HG03159 (cell line): ENCODE results near the gene GUSB.
"Not testable (repeated sequence)": the region's sequence is repeated elsewhere in the genome, so short reads cannot be mapped to it uniquely, and the experiment has no call there.

Experiments used
- ATAC-seq: cut with Tn5 transposase; IDR thresholded peaks from one replicate; pipeline ENCODE4 v1.9.1; 2021; ENCODE audit warnings: mild to moderate bottlenecking, moderate library complexity; ENCODE audit not compliant: unreplicated experiment

Gene GUSB

DNA sequence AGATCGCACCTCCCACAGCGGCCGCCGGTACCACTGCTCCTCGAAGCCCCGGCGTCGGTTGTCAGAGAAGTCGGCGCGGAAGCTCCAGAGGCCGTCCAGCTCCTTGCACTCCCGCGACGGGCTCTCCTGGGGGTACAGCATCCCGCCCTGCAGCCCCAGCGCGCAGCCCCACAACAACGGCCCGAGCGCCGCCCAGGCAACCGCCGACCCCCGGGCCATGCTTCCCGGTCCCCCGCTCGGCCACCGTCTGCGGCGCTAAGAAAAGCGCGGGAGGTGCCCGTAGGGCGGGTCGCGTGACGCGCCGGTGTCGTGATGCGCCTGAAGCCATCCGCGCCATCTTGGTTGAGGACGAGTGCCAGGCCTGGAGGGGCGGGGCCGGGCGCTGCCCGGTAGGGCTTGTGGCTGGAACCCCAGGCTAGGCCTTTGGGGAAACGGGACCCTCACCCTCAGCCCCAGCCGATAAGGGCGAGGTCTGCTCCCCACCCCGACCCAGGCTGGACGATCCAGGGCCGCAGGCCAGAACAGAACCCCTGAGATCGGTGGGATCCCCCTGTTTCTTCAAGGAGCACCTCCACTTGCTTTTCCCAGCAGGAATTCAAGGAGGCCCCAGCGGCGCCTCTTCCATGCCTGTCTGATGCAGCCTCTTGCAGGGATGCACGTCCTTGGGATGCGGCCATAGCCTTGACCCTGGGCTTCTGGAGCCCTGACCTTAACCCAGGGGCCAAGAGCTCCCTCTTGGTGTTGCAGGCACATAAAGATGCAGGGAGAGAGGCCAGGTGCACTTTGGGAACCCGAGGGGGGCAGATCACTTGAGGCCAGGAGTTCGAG, at the start of gene GUSB:
Gene GUSB (minus strand): TSS at position 249 of the 828 bp plus-strand sequence. CDS start 30 bp downstream, at position 219.
- ATAC-seq, result peak; percentile 76

DNA sequence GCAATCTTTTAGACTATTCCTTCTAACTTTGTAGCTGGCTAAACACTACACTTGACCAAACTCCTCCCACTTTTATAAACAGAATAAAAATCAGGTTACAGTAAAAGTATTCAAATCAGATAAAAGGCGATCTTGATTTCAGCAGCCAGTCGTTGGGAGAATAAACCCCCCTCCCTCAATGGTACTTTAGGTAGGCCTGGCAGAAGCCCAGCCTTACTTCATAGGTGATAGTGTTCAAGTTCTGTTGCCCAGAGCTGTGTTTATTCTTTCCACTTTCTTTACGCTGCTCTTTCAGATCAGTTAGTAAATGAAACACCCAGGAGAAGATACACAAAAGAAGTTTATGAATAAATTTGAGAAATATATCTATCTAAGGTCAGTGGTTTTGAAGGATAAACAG, 46.3 kb upstream of the GUSB start:
- not testable (repeated sequence) for ATAC-seq

DNA sequence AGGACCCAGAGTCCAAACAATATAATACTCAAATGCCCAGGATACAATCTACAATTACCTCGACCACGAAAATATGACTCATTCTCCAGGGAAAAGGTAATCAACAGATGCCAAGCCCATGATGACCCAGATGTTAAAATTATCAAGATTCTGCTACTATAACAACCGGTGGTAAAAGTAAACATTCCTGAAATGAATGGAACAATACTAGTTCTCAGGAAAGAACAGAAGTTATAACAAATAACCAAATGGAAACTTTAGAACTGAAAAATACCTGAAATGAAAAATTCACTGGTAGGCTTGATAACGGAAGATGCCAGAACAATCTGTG, 34.1 kb upstream of the GUSB start:
- ATAC-seq, result no peak

DNA sequence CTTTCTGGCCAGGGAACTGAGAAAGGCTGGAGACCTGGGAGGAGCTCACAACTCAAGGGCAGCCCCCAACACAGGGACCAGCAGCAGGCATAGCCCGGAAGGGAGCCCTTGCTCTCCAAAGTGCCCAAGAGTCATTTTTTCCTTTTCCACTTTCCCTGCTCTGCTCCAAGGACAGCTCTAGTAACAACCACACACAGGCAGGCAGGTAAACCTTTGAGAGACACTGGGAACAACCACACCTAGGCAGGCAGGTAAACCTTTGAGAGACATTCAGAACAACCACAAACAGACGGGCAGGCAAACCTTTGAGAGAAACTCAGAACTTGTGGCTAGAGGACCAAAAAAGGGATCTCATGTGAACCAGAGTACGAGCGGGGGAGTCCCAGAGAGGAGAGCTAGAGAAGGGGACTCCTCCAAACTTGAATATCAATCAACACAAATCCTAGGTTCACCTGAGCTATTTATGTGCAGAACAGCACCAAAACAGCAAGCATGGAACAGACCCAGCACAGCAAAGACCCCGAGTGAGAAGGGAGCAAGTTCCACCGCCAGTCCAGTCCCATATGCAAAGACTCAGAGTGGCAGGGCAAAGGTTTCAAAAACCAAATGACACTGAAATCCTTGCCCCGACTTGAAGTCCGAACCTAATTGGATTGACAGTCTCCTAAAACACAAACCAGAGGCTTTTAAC, 33.6 kb upstream of the GUSB start:
- no peak for ATAC-seq

DNA sequence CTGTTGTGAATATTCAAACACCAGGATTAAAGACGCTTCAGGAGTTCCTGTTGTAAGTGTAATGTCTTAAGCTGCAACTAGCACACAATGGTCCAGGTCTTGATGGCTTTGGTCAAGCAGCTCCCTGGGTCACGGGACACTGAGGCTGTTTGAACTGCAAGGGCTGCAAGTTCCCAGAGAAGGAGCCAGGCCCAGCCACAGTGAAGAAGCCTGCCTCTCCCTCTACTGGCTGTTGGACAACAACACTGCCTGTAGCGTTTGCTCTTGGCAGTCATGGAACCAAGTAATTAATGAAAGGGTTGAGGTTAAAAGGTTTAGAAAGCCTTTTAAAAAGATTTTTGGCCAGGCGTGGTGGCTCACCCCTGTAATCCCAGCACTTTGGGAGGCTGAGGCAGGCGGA, 31.9 kb upstream of the GUSB start:
- ATAC-seq, result no peak

DNA sequence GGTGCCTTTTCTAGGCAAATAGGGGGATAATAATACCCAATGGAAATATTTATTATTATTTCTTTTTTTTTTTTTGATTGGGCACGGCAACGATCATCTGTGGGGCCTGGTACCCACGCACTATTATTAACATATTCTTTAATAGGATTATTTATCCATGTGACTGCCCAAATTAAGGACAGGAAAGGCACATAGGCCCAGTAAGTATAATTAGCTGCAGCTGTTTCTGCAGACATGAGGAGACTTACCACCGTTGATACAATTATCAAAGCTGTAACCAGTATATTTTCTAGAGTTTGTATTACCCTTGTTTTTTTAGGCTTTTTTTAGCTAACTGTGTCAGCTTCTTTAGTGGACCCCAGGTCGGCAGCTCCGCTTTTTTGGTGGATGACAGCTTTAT, 25.2 kb upstream of the GUSB start:
- no peak for ATAC-seq

DNA sequence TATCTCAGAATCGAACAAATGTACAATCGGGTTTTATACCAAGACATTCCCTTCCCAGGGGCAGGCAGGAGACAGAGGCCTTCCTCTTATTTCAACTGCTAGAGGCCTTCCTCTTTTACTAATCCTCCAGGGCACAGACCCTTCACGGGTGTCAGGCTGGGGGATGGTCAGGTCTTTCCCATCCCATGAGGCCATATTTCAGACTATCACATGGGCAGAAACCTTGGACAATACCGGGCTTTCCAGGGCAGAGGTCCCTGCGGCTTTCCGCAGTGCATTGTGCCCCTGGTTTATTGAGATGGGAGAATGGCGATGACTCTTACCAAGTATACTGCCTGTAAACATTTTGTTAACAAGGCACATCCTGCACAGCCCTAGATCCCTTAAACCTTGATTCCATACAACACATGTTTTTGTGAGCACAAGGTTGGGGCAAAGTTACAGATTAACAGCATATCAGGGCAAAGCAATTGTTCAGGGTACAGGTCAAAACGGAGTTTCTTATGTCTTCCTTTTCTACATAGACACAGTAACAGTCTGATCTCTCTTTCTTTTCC, 23.2 kb upstream of the GUSB start:
- ATAC-seq, result not testable (repeated sequence)

DNA sequence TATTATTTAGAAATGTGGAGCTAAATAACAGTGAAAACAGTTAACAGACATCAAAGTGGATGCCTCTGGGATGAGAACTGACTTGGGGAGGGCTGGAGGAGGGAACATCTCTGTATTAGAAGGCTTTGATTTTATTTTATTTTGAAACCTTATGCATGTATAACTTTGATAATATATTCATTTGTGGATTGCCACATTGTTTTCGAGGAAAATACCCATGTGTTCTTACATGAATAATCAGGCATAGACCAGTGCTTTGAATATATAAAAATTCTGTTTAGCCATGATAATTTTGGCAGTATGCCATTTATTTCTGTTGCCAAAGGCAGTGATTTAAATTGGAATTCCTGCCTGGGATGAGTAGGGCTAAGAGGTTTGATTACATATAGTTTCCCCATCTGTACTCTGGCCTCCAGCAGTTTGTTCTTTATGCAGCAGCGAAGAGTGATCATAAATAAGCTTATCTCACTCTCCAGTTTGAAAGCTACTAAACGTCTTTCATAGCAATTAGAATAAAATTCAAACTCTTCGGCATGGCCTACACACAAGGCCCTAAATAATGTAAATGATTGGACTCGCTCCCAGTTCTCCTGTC, 18.9 kb upstream of the GUSB start:
- not testable (repeated sequence) for ATAC-seq

DNA sequence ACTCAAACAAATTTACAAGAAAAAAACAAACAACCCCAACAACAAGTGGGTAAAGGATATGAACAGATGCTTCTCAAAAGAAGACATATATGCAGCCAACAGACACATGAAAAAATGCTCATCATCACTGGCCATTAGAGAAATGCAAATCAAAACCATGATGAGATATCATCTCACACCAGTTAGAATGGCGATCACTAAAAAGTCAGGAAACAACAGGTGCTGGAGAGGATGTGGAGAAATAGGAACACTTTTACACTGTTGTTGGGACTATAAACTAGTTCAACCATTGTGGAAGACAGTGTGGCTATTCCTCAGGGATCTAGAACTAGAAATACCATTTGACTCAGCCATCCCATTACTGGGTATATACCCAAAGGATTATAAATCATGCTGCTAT, 13.0 kb upstream of the GUSB start:
- not testable (repeated sequence) for ATAC-seq

DNA sequence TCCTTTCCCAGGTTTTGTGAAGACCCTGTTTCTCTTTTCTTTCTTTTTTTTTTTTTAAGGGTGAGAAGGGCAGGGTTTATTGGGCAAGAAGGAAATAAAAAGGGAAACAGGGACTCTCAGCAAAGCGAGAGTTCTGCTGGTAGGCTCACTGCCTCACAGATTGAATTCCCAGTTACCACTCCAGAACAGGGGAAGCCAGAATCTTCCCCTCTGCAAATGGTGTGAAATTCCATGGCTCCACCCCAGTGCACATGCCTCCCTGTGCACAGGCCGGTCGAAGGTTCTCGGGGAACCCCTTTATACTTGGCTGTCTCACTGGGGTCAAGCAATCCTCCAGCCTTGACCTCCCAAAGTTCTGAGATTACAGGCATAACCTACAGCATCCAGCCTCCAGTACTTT, 10.5 kb upstream of the GUSB start:
- ATAC-seq, result no peak

DNA sequence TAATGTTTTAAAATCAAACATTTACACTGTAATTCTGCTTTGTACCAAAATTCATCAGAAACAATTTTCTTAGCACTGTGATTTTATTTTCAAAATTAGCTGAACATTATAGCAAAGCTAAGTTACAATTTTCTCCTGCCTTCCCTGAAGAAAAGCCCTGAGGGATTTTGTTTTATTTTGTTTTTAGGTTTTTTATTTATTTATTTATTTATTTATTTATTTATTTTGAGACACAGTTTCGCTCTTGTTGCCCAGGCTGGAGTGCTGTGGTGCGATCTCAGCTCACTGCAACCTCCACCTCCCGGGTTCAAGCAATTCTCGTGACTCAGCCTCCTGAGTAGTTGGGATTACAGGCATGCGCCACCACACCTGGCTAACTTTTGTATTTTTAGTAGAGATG, 9.8 kb upstream of the GUSB start:
- not testable (repeated sequence) for ATAC-seq

DNA sequence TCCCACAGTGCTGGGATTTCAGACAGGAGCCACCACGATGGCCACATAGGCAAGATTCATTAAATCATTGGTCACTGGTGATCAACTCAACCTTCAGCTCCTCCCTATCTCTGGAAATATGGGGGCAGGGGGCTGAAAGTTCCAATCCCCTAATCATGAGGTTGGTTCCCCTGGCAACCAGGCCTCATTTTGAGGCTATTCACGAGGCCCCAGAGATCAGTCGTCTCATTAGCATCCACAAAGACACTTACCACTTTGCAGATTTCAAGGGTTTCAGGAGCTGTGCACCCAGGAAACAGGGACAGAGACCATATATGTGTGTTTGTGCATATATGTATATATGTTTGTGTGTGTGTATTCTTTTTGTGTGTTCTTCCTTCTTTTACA, 7.7 kb upstream of the GUSB start:
- no peak for ATAC-seq

DNA sequence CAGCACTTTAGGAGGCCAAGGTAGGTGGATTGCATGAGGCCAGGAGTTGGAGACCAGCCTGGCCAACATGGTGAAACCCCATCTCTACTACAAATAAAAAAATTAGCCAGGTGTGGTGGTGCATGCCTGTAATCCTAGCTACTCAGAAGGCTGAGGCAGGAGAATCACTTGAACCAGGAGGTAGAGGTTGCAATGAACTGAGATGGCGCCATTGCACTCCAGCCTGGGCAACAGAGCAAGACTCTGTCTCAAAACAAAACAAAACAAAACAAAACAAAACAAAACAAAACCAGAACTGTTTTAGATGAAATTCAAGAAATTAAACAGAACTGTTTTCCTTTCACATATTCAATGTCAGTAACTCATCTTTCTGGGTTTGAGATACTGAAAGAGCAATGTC, 6.5 kb upstream of the GUSB start:
- ATAC-seq, result not testable (repeated sequence)

DNA sequence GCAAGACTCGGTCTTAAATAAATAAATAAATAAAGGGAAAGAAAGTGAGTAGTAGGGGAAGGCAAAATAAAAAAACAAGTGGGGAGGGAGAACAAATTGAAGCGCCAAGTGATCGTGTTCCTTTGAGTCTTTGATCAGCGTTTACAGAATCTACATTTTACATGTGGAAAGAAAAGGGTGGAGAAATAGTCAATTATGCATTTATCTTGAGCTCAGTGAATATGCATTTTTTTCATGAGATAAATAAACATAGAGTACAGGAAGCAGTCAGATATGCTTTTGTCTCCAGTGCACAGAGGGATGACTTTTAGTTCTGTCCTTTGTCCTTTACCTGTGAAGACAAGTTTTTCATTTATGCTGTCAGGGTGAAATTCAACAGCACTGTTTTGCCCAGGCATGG, 6.1 kb upstream of the GUSB start:
- ATAC-seq, result no peak

DNA sequence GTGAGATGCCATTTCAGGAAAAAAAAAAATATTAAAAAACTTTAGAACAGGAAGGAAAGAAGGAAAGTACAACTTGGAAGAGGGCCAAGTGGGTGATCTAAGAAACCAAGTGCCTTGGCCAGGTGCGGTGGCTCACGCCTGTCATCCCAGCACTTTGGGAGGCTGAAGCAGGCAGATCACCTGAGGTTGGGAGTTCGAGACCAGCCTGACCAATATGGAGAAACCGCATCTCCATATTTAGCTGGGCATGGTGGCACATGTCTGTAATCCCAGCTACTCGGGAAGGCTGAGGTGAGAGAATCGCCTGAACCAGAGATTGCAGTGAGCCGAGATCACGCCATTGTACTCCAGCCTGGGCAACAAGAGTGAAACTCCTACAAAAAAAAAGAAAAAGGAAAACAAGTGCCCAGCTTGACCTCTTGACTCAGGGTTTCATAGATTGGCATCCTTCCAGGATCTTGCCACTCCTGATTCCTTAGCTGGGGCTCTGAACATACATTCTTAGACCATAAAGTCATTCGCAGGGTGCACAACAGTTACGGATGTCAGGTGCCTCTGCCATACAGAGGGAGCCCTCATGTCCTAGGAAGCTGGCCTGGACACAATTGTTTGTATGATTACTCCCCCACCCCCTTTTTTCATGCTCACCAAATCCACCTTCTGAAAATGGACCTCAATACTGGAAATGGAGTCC, 2.1 kb upstream of the GUSB start:
- ATAC-seq, result no peak

DNA sequence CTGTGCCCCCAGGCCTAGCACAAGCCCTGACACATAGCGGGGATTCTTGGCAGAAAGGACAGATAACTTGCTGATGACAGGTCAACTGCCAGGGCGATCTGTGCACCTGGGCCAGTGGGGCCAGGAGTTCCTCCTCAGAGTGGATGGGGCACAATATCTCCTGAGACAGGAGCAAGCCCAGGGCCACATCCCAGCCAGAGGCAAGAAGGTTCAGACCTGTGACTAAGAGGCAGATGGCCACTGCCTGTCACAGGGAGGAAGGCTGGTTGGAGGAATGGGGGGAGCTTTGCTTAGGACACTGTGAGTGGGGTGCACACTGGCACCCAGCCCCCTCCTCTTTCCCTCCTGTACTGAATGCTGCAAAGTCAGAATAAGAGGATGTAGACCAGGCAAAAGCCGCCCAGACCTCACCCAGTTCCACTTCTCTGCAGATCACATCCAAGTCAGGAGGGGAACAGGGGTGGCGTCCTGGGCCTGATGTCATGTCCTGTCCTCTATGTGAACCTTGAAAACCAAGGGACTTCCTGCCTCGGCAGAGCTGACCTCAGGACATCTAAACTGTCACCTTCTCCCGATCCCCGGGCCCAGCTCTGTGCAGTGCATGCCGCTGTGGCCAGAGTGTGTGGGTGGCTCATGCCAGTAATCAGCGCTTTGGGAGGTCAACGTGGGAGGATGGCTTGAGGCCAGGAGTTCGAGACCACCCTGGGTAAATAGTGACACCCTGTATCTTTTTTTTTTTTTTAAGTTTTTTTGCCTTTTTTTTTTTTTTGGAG, 1.3 kb downstream of the GUSB start:
- ATAC-seq, result peak; percentile 70

DNA sequence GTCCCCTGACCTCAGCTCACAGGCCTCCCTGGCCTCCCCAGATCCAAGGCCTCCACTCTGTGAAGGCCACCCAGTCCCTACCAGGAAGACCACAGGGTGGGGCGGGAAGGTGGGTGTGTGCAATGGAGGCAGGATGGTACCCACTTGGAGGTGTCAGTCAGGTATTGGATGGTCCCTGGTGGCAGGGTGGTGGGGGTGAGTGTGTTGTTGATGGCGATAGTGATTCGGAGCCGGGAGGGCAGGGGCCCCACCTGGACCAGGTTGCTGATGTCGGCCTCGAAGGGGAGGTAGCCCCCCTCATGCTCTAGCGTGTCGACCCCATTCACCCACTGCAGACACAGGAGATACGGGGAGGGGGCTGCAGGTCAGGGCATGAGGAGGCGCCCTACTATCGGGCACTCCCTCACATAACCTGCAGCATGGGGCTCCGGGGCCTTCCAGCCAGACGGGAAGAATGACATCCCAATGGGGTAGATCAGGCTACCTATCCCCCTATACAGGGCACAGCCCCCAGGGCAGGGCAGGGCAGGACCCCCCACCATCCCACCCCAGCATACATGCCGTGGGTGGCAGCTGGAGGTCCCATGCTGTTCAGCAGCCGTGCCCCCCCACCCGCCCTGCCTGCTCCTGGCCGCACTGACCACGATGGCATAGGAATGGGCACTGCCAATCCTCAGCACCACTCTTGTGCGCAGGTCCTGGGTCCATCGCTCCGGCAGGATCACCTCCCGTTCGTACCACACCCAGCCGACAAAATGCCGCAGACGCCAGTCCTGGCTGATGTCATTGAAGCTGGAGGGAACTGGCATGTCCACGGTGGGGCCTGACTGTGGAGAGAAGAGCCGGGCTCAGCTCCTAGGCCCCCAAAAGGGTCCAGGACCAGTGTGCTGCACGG, 2.2 kb downstream of the GUSB start:
- ATAC-seq, result no peak

DNA sequence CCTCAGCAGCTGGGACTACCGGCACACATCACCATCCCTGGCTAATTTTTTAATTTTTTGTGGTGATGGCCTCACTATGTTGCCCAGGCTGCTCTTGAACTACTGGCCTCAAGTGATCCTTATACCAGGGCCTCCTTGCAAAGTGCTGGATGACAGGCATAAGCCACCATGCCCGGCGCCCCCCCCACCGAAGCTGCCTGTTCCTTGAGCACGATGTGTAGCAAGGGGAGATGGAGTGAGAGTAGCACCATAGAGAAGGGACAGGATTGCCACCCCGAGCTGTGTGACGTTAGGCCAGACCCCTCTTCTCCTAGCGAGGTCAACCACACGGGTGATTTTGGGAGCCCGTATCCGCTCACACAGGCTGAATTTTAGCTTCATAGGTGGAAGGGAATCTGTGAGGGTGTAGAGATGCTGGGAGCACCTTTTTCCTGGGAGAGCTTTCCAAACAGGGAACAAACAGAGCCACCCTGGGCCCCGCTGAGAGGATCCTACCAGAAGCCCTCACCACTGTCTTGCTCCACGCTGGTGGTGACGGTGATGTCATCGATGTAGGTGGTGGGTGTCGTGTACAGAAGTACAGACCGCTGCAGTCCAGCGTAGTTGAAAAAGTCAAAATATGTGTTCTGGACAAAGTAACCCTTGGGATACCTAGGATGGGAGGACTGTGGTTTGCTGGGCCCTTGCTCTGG, 3.0 kb downstream of the GUSB start:
- no peak for ATAC-seq

DNA sequence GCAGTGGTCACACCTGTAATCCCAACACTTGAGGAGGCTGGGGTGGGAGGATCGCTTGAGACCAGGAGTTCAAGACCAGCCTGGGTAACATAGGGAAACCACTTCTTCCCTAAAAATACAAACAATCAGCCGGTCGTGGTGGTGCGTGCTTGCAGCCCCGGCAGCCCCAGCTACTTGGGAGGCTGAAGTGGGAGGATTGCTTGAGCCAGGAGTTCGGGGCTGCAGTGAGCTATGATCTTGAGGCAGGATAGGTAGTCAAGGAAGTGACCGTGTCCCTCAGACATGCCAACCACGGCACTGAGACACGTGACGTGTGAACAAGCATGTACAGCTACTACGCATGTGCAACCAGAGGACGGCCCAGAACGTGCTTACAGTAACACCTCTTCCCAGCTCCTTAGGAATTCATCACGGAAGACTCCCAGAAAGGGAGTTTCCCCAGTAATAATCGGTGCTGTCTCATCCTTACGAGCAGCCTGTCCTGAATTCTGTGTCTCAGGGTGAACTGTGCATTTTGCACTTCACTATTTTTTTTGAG, 5.3 kb downstream of the GUSB start:
- ATAC-seq, result no peak
